ENCODE results near the gene EPB41L4B. TPM values are rescaled to one million over a fixed set of nuclear protein-coding genes. Genes with fewer than 3 reads are reported as not detected.

EPB41L4B gene
- total RNA-seq, 4 donors from 2014 or later: 56.4 to 72.7 (median 71.0) TPM

DNA sequence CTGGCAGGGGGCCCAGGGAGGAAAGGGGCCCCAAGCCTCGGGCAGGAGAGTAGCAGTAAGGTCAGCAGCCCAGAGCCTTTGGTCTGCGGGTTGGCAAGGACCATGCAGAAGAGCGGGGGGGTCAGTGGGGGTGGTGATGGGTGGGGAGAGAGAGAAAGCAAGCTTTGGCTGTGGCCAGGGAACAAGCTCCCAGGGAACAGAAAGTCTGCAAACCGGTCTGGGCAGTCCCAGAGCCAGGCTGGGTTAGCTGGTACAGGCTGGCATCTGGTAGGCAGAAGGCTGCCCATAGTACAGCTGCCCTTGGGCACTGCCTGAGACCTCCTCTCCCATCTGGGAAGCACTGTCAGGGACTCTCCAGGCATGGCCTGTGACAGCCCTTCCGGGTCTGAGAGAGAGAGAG is 10.5 kb upstream of the EPB41L4B start:
- no peaks in the 10 kb centered on the region for H3K27me3 ChIP-seq
- H3K9me3 ChIP-seq: no peaks in the 10 kb centered on the region
- peak overlapping the region; percentile 85 to 98 (median 86) for H3K27ac ChIP-seq
- peak; percentile 98 to 99 for DNase-seq
- intact Hi-C loops (cut with DNase I): no loop called here
- WGBS, 2 donors: 9 to 28% methylated on average over 5 of the region's 5 CpGs
- H3K4me1 ChIP-seq: peaks cover 35 to 48% of the 10 kb centered on the region in 2 donors
- no peaks in the 10 kb centered on the region for H3K36me3 ChIP-seq
- no peak overlapping the region for H3K4me3 ChIP-seq (replicated peaks in 1 of 3)
- TF ChIP-seq POLR2A (IDR thresholded peaks at IDR 0.05): peak in 1 of 2 donors; percentile 67
- TF ChIP-seq, protein P1, sequence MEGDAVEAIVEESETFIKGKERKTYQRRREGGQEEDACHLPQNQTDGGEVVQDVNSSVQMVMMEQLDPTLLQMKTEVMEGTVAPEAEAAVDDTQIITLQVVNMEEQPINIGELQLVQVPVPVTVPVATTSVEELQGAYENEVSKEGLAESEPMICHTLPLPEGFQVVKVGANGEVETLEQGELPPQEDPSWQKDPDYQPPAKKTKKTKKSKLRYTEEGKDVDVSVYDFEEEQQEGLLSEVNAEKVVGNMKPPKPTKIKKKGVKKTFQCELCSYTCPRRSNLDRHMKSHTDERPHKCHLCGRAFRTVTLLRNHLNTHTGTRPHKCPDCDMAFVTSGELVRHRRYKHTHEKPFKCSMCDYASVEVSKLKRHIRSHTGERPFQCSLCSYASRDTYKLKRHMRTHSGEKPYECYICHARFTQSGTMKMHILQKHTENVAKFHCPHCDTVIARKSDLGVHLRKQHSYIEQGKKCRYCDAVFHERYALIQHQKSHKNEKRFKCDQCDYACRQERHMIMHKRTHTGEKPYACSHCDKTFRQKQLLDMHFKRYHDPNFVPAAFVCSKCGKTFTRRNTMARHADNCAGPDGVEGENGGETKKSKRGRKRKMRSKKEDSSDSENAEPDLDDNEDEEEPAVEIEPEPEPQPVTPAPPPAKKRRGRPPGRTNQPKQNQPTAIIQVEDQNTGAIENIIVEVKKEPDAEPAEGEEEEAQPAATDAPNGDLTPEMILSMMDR (IDR thresholded peaks at IDR 0.05): no peak

DNA sequence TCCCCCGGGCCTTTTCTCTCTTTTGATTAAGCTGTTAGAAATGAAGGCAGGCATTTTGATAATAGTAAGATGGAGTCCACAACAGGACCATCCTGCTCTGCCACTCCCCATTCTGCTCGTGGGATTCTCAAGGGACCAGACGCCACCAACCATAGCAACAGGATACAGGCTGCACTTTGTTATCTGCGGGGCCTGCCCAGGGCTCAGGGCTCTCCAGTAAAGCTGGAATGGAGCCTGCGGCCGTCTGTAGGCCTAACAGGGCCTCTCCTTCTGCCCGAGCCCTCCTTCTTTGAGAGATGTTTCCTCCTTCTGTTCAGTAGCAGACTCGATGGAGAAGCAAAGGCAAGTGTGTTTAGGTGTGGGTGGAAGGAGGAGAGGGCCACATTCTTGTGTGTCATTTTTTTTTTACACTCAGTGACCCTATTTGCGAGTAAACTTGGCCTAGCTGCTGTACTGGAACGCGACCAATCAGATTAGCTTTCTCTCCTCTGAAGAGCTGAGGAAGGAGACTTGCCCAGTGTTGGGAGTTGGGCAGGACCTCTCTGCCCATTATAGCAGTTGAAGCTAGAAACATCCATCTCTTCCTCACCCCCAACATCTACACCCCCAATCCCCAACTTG is 8.9 kb upstream of the EPB41L4B start:
- 36 to 39% methylated on average over 11 of the region's 11 CpGs for WGBS, 2 donors
- DNase-seq: peak; percentile 58 to 59
- Histone ChIP-seq H3K27ac (peak overlapping the region; percentile 85 to 98 (median 86)), H3K4me3 (replicated peaks in 1 of 3) (no peak overlapping the region), H3K36me3 (no peaks in the 10 kb centered on the region), H3K9me3 (no peaks in the 10 kb centered on the region), H3K4me1 (peaks cover 35 to 48% of the 10 kb centered on the region in 2 donors), H3K27me3 (no peaks in the 10 kb centered on the region)
- intact Hi-C loops (cut with DNase I): no loop called here
- TF ChIP-seq, protein P1 (IDR thresholded peaks at IDR 0.05): no peak
- TF ChIP-seq POLR2A (IDR thresholded peaks at IDR 0.05): no peak

DNA sequence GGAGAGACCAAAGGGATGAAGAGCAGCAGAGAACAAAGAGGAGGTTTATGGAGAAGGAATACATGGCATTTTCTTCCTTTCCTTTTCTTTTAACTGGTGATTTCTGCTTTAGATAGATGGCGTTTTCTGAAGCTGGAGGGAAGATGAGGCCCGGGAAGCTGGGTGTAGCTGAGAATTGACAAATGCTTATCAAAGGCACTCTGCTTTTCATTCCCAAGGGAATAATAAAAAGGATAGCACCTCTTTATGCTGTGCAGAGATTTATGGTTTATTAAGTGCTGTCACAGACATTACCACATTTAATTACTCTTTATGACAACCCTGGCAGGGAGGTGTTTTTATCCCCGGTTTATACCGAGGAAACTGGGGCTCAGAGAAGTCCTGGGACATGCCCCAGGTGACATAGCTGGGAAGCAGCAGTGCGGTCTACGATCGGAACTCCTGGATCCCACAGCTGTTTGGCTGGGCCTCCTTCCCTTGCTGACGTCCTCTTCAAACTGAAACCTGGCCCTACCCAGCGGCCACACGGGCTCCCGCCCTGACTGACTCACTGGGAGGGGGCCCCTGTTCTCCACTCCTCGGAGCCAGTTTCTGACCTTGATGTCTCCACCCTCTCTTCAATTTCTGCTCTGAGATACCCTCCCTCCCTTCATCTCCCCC is 8.2 kb upstream of the EPB41L4B start:
- intact Hi-C loops (cut with DNase I): no loop called here
- TF ChIP-seq POLR2A (IDR thresholded peaks at IDR 0.05): peak in 1 of 2 donors; percentile 55
- TF ChIP-seq, protein P1 (IDR thresholded peaks at IDR 0.05): no peak
- WGBS, 2 donors: 30% methylated on average over 12 of the region's 12 CpGs
- H3K27me3 ChIP-seq: no peaks in the 10 kb centered on the region
- H3K36me3 ChIP-seq: no peaks in the 10 kb centered on the region
- H3K9me3 ChIP-seq: no peaks in the 10 kb centered on the region
- H3K27ac ChIP-seq: peak overlapping the region; percentile 85 to 98 (median 86)
- peaks cover 35 to 48% of the 10 kb centered on the region in 2 donors for H3K4me1 ChIP-seq
- DNase-seq: peak; percentile 77 to 86
- H3K4me3 ChIP-seq (replicated peaks in 1 of 3): no peak overlapping the region

DNA sequence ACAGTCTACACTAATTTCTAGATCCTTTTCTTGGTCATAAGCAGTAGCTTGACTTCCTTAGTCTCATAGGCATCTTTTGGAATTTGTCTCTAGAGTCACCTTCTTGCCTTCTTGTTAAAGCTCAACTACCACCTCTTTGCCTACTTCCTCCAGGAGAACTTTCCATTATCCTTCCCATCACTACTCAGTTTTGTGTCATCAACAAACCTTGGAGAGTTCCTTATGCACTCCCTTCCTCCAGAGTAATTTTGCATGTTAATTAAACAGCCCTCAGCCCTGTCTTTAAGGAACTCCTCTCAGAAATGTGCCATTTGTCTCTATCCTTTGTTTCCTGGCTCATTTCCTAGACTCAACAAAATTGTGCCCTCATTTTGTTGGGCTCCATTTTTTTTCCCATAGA is 4.2 kb upstream of the EPB41L4B start:
- no peak for DNase-seq
- Histone ChIP-seq H3K36me3 (no peaks in the 10 kb centered on the region), H3K4me3 (replicated peaks in 1 of 3) (no peak overlapping the region), H3K27me3 (no peaks in the 10 kb centered on the region), H3K9me3 (no peaks in the 10 kb centered on the region), H3K4me1 (peaks cover 36% of the 10 kb centered on the region in 2 donors), H3K27ac (no peak overlapping the region)
- intact Hi-C loops (cut with DNase I): no loop called here
- no peak for TF ChIP-seq POLR2A (IDR thresholded peaks at IDR 0.05)
- TF ChIP-seq, protein P1 (IDR thresholded peaks at IDR 0.05): no peak

DNA sequence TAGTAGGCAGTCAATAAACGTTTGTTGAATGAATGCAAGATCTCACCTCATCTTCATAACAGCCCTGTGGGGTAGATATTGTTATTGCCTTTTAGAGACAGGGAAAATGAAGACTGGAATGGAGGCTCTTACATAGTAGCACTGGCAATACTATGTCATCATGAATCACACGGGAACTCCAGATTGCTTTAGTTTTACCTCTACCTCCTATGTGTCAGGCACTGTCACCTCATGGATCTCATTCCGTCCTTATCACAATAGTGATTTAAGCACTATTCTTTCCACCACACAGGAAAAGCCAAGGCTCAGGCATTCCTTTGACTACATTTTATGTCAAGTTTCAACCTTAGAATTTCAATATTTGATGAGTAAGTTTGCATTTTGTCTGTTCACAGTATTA is 2.9 kb upstream of the EPB41L4B start:
- no peaks in the 10 kb centered on the region for H3K27me3 ChIP-seq
- no peak overlapping the region for H3K27ac ChIP-seq
- TF ChIP-seq, protein P1 (IDR thresholded peaks at IDR 0.05): no peak
- TF ChIP-seq POLR2A (IDR thresholded peaks at IDR 0.05): no peak
- DNase-seq: no peak
- intact Hi-C loops (cut with DNase I): loop anchor here (5.0 kb wide), 1 partner anchor 131 kb away; no protein-coding TSS in a partner anchor
- H3K9me3 ChIP-seq: no peaks in the 10 kb centered on the region
- H3K4me1 ChIP-seq: peaks cover 23% of the 10 kb centered on the region in 2 donors
- no peak overlapping the region for H3K4me3 ChIP-seq (replicated peaks in 1 of 3)
- 84 to 86% methylated on average over 3 of the region's 3 CpGs for WGBS, 2 donors
- H3K36me3 ChIP-seq: no peaks in the 10 kb centered on the region

Data from thyroid gland (tissue), 4 donors.